IPS DF 4.7 (cell line): ENCODE measurements around the gene PRR27.
"Not testable (repeated sequence)": the region's sequence is repeated elsewhere in the genome, so short reads cannot be mapped to it uniquely, and the experiment has no call there.

Experiments
- DNase-seq: peaks from one replicate; pipeline ENCODE4 v3.0.0-alpha.2; 2013; ENCODE audit warnings: low spot score; ENCODE audit errors: extremely low read depth

Gene PRR27

DNA sequence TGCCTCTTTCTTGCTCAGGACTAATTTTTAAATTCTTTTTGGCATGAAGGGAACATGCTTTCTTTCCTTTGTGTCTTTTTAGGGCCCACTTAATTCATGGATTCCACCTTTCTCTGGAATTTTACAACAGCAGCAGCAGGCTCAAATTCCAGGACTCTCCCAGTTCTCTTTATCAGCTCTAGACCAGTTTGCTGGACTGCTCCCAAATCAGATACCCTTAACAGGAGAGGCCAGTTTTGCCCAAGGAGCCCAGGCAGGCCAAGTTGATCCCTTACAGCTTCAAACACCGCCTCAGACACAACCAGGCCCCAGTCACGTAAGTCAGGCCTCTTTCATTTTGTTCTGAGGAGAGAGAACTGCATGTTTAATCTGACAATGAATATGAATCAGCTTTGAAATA is 43.8 kb downstream of the PRR27 start:
- no peak for DNase-seq

DNA sequence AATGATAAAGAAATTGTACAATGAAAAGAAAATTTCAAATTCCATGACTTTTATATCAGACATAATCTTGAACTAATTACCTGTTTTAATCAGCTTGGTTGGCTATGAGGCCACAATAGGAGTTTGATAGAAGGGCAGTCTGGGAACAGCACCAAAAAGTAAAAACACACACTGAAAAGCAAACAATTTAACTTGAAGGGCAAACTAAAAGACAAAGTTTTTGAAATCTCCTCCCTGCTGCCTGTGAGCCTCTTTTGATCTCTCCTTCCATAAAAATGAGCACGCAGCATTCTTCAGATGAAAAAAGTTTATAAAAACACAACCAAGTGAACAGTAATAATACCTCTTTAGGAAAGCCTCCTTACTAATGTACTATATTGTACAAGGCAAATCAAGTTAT is 49.6 kb downstream of the PRR27 start:
- no peak for DNase-seq

GRCh38 chr4:70212752-70213151 is 58.7 kb downstream of the PRR27 start:
- DNase-seq = not testable (repeated sequence)
